H9 (cell line): Measurements from ENCODE around the gene STRA6. TPM values are rescaled to one million over a fixed set of nuclear protein-coding genes. Genes with fewer than 3 reads are reported as not detected.

Experiments
- DNase-seq: peaks from one replicate; pipeline ENCODE4 v3.0.0-alpha.2; 2017
- H2AFZ ChIP-seq: one replicate; pipeline ENCODE4 v1.6.1; 2013; ENCODE audit warnings: mild to moderate bottlenecking, low read length, control low read depth, moderate library complexity
- H2AK5ac ChIP-seq: 2 replicates; pipeline ENCODE4 v1.6.1; 2013; ENCODE audit warnings: low read length, control low read depth, mixed read lengths; ENCODE audit not compliant: insufficient read length
- H2BK120ac ChIP-seq: one replicate; pipeline ENCODE4 v1.6.1; 2013; ENCODE audit warnings: low read depth, mild to moderate bottlenecking, low read length, control low read depth, inconsistent platforms; ENCODE audit not compliant: poor library complexity, severe bottlenecking
- H2BK12ac ChIP-seq: 2 replicates; pipeline ENCODE4 v1.6.1; 2013; ENCODE audit warnings: low read length, control low read depth, mixed read lengths, low read depth; ENCODE audit not compliant: insufficient read length
- H2BK15ac ChIP-seq: 2 replicates; pipeline ENCODE4 v1.6.1; 2013; ENCODE audit warnings: low read depth, low read length, control low read depth
- H2BK20ac ChIP-seq: one replicate; pipeline ENCODE4 v1.6.1; 2013; ENCODE audit warnings: low read depth, mild to moderate bottlenecking, low read length, control low read depth, inconsistent platforms; ENCODE audit not compliant: poor library complexity, severe bottlenecking
- H2BK5ac ChIP-seq: 2 replicates; pipeline ENCODE4 v1.6.1; 2013; ENCODE audit warnings: low read length, control low read depth, mixed read lengths; ENCODE audit not compliant: insufficient read length
- H3K14ac ChIP-seq: 2 replicates; pipeline ENCODE4 v1.6.1; 2013; ENCODE audit warnings: low read length, control low read depth; ENCODE audit not compliant: insufficient read depth
- H3K18ac ChIP-seq: 2 replicates; pipeline ENCODE4 v1.6.1; 2013; ENCODE audit warnings: low read depth, mild to moderate bottlenecking, mixed read lengths, low read length, control low read depth; ENCODE audit not compliant: insufficient read length
- H3K23ac ChIP-seq: 2 replicates; pipeline ENCODE4 v1.6.1; 2013; ENCODE audit warnings: low read length, control low read depth, mixed read lengths, low read depth; ENCODE audit not compliant: insufficient read length
- H3K23me2 ChIP-seq: 2 replicates; pipeline ENCODE4 v1.6.1; 2013; ENCODE audit warnings: low read depth, mild to moderate bottlenecking, mixed read lengths, low read length, control low read depth; ENCODE audit not compliant: insufficient read length, poor library complexity, severe bottlenecking
- H3K27ac ChIP-seq: 2 replicates; pipeline ENCODE4 v1.5.1; 2013; ENCODE audit warnings: low read length, control low read depth, mixed read lengths, low read depth; ENCODE audit not compliant: insufficient read length
- H3K27me3 ChIP-seq: 2 replicates; pipeline ENCODE4 v1.6.1; 2013; ENCODE audit warnings: low read length, control low read depth, inconsistent platforms; ENCODE audit not compliant: insufficient read depth
- H3K4ac ChIP-seq: 2 replicates; pipeline ENCODE4 v1.6.1; 2013; ENCODE audit warnings: low read depth, mild to moderate bottlenecking, control low read depth, inconsistent platforms, low read length, moderate library complexity
- H3K4me1 ChIP-seq: 2 replicates; pipeline ENCODE4 v1.6.1; 2013; ENCODE audit warnings: low read length, control low read depth, inconsistent platforms; ENCODE audit not compliant: insufficient read depth
- H3K4me2 ChIP-seq: 2 replicates; pipeline ENCODE4 v1.6.1; 2013; ENCODE audit warnings: low read length, control low read depth, mixed read lengths; ENCODE audit not compliant: insufficient read length, insufficient read depth
- H3K56ac ChIP-seq: 2 replicates; pipeline ENCODE4 v1.6.1; 2013; ENCODE audit warnings: low read depth, mild to moderate bottlenecking, mixed read lengths, low read length, control low read depth; ENCODE audit not compliant: insufficient read length
- H3K79me1 ChIP-seq: 2 replicates; pipeline ENCODE4 v1.6.1; 2013; ENCODE audit warnings: low read depth, mild to moderate bottlenecking, moderate library complexity, low read length, control low read depth, inconsistent platforms; ENCODE audit not compliant: insufficient read depth, poor library complexity, severe bottlenecking
- H3K79me2 ChIP-seq: 2 replicates; pipeline ENCODE4 v1.6.1; 2013; ENCODE audit warnings: low read length, control low read depth, inconsistent platforms; ENCODE audit not compliant: insufficient read depth
- H3K9ac ChIP-seq: 2 replicates; pipeline ENCODE4 v1.6.1; 2013; ENCODE audit warnings: low read length, control low read depth, mixed read lengths; ENCODE audit not compliant: insufficient read length; ENCODE audit errors: extremely low read depth
- H3K9me3 ChIP-seq: one replicate; pipeline ENCODE4 v1.6.1; 2013; ENCODE audit warnings: low read depth, low read length, inconsistent platforms; ENCODE audit not compliant: control insufficient read depth
- H3T11ph ChIP-seq: one replicate; pipeline ENCODE4 v1.6.1; 2013; ENCODE audit warnings: mild to moderate bottlenecking, low read length, control low read depth, inconsistent platforms
- H4K20me1 ChIP-seq: one replicate; pipeline ENCODE4 v1.6.1; 2013; ENCODE audit not compliant: control insufficient read depth, insufficient read length, insufficient read depth
- H4K5ac ChIP-seq: 2 replicates; pipeline ENCODE4 v1.6.1; 2013; ENCODE audit warnings: low read depth, mild to moderate bottlenecking, mixed read lengths, low read length, control low read depth; ENCODE audit not compliant: insufficient read length
- H4K8ac ChIP-seq: replicated peaks from 2 replicates; pipeline ENCODE4 v1.6.1; 2013; ENCODE audit warnings: low read length, control low read depth, mixed read lengths, low read depth; ENCODE audit not compliant: insufficient read length
- H4K91ac ChIP-seq: 2 replicates; pipeline ENCODE4 v1.6.1; 2013; ENCODE audit warnings: low read depth, mild to moderate bottlenecking, moderate library complexity, mixed read lengths, low read length, control low read depth; ENCODE audit not compliant: insufficient read length
- H3K27ac Mint-ChIP-seq, 3 experiments: 2 replicates in 2 of 3; 3 replicates in 1 of 3; pipeline ENCODE4 v1.8.0; 2020 to 2021; ENCODE audit warnings: mixed read lengths in 3 of 3, mild to moderate bottlenecking in 1 of 3, moderate library complexity in 1 of 3
- H3K27me3 Mint-ChIP-seq: 2 replicates; pipeline ENCODE4 v1.8.0; 2021; ENCODE audit warnings: low read depth, mild to moderate bottlenecking, moderate library complexity, mixed read lengths
- H3K36me3 Mint-ChIP-seq, 3 experiments: 2 replicates in 2 of 3; 3 replicates in 1 of 3; pipeline ENCODE4 v1.8.0; 2020 to 2021; ENCODE audit warnings: low read depth in 3 of 3, mixed read lengths in 3 of 3; ENCODE audit not compliant: insufficient read depth in 1 of 3
- H3K4me1 Mint-ChIP-seq, 2 experiments: 2 replicates each; pipeline ENCODE4 v1.8.0; 2020; ENCODE audit warnings: mixed read lengths in 2 of 2
- H3K4me3 Mint-ChIP-seq, 2 experiments: 2 replicates in 1 of 2; 3 replicates in 1 of 2; pipeline ENCODE4 v1.8.0; 2020 to 2021; ENCODE audit warnings: mild to moderate bottlenecking in 2 of 2, mixed read lengths in 2 of 2, moderate library complexity in 1 of 2
- H3K9me3 Mint-ChIP-seq, 2 experiments: 2 replicates in 1 of 2; 3 replicates in 1 of 2; pipeline ENCODE4 v1.8.0; 2020; ENCODE audit warnings: mild to moderate bottlenecking in 2 of 2, mixed read lengths in 2 of 2, moderate library complexity in 1 of 2
- WGBS: extraction: QIAGEN DNeasy Blood & Tissue Kit; methylation state at CpG from one replicate; pipeline ENCODE4 v1.1.7; 2013; ENCODE audit warnings: missing lambda C conversion rate, low lambda C conversion rate, mixed read lengths; ENCODE audit not compliant: insufficient read length; ENCODE audit errors: extremely low coverage; 5-methylcytosine and 5-hydroxymethylcytosine counted together
- total RNA-seq: library from RNA; stranded (reverse); gene quantifications from 2 replicates; pipeline ENCODE4 v1.2.1, GENCODE V29; 2021
- TF ChIP-seq, protein P1 (sequence below): fragments of 200-600 bp; sonication (generic); conservative IDR thresholded peaks from 3 replicates; pipeline ENCODE4 v1.8.0; 2021; ENCODE audit warnings: antibody characterized with exemption, mild to moderate bottlenecking

STRA6 gene
- total RNA-seq, 1 experiment from 2014 or later, result 12.8 TPM

DNA sequence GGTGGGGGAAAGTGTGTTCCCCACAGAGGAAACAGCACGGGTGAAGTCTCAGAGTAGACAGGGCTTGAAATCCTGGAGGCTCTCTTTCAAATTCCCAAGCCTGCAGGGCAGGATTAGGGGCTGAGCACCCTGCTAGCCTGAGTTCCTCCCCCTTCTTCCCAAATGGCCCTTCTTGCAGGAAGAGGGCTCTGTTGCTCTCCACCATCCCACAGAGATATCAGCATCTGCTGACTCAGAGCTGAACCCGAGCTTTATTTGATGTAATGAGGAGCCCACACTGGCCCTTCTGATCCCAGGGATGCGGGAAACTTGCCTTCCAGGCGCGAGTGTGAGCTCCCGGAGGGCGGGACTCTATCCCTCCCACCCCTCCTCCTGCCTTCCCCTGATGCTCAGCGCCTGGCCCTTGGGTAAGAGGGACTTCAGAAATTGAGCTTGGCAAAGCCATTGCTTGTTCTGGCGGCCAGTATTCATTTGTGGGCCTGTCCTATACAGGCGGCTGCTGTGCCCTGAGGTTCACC lies 1.4 kb upstream of the STRA6 start:
- no peaks in the 10 kb centered on the region for H3K79me2 ChIP-seq
- H3K23ac ChIP-seq, result no peak overlapping the region
- H3K4me1 ChIP-seq, result peaks cover 18% of the 10 kb centered on the region; the same call in 1 of the 2 replicates
- H3K56ac ChIP-seq, result no peak overlapping the region
- H3K18ac ChIP-seq, result no peak overlapping the region
- peak overlapping the region; percentile 71 for H3K4me2 ChIP-seq
- peaks cover 7 to 13% (median 12%) of the 10 kb centered on the region in 3 experiments; a peak in 6 of 7 replicates for H3K36me3 Mint-ChIP-seq
- H3K9me3 ChIP-seq, result no peaks in the 10 kb centered on the region
- no peak overlapping the region for H2BK120ac ChIP-seq
- H2BK15ac ChIP-seq, result no peak overlapping the region
- H4K5ac ChIP-seq, result no peak overlapping the region
- peaks cover 60 to 73% of the 10 kb centered on the region in 2 experiments for H3K4me1 Mint-ChIP-seq
- no peaks in the 10 kb centered on the region for H3K79me1 ChIP-seq
- peak; percentile 69 for DNase-seq
- H4K20me1 ChIP-seq, result no peaks in the 10 kb centered on the region
- TF ChIP-seq, protein P1, sequence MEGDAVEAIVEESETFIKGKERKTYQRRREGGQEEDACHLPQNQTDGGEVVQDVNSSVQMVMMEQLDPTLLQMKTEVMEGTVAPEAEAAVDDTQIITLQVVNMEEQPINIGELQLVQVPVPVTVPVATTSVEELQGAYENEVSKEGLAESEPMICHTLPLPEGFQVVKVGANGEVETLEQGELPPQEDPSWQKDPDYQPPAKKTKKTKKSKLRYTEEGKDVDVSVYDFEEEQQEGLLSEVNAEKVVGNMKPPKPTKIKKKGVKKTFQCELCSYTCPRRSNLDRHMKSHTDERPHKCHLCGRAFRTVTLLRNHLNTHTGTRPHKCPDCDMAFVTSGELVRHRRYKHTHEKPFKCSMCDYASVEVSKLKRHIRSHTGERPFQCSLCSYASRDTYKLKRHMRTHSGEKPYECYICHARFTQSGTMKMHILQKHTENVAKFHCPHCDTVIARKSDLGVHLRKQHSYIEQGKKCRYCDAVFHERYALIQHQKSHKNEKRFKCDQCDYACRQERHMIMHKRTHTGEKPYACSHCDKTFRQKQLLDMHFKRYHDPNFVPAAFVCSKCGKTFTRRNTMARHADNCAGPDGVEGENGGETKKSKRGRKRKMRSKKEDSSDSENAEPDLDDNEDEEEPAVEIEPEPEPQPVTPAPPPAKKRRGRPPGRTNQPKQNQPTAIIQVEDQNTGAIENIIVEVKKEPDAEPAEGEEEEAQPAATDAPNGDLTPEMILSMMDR, result no peak
- H4K91ac ChIP-seq, result no peak overlapping the region
- H3K27me3 Mint-ChIP-seq, result peaks cover 57% of the 10 kb centered on the region
- peak overlapping the region; percentile 81 to 92 (median 87); a peak in 6 of 7 replicates for H3K27ac Mint-ChIP-seq
- H3K4ac ChIP-seq, result no peak overlapping the region
- H3K14ac ChIP-seq, result no peak overlapping the region
- no peak overlapping the region for H2BK20ac ChIP-seq
- no peak overlapping the region for H3K9ac ChIP-seq
- H3K4me3 Mint-ChIP-seq, result peak overlapping the region; percentile 71 to 83
- no peak overlapping the region for H2BK5ac ChIP-seq
- H2BK12ac ChIP-seq, result no peak overlapping the region
- H4K8ac ChIP-seq, result no peak overlapping the region
- H3K23me2 ChIP-seq, result peaks cover 14% of the 10 kb centered on the region
- H3K27ac ChIP-seq, result no peak overlapping the region
- H3K9me3 Mint-ChIP-seq, result no peaks in the 10 kb centered on the region
- H2AFZ ChIP-seq, result no peak overlapping the region
- H3T11ph ChIP-seq, result no peak overlapping the region
- WGBS, result no CpG with 5 or more reads among the region's 10 CpGs
- H2AK5ac ChIP-seq, result no peak overlapping the region
- no peaks in the 10 kb centered on the region for H3K27me3 ChIP-seq
